HG02763 (cell line): ENCODE measurements around the gene TMEM87B.

Experiments
- ATAC-seq: cut with Tn5 transposase; IDR thresholded peaks from one replicate; pipeline ENCODE4 v1.9.1; 2021; ENCODE audit warnings: mild to moderate bottlenecking, moderate library complexity; ENCODE audit not compliant: unreplicated experiment

The TMEM87B gene

GRCh38 chr2:112149194-112149593 lies 94.1 kb downstream of the TMEM87B start:
- no peak for ATAC-seq

DNA sequence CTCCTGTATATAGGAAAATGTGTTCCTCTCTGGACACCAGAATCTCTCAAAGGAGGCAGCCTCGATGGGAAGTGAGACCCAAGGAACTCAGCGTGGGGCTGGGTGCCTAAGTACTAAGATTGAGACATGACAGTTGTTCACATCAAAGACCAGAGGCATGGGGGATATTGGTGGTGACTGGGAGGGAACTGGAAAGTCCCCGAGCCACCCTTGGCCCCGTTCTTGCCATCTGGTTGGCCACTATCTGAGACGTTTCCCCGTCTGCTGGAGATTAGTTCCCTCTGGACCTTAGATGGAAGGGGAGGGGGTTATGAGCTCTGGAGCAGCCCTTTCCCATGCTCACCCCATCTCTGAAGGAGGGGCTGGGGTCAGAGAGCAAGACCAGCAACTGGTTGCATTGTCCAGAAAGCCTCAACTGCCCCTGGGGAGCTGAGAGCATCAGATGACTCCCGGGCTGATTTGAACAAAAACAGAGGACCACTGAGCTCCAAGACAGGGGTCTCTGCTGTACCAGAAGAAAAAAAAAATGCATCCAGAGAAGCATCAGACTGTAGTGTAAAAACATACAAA lies 94.9 kb downstream of the TMEM87B start:
- no peak for ATAC-seq

DNA sequence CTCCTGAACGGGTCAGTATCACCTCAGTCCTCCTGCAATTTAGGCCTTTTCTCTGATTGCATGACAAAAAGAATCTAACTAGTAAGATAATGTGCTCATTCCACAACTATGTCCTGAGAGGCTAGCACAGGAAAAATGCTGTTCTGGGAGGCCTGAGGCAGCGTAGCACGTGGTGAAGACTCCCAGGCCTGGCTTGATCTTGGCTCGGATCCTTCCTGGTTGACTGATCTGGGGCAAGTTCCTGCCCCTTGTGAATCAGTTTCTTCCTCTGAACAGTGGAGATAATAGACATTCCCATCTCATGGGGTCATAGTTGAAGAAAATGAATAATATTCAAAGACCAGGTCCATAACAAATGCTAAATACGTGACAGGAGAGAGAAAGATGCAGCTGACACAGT lies 95.4 kb downstream of the TMEM87B start:
- no peak for ATAC-seq

GRCh38 chr2:112150851-112151250 lies 95.8 kb downstream of the TMEM87B start:
- no peak for ATAC-seq

DNA sequence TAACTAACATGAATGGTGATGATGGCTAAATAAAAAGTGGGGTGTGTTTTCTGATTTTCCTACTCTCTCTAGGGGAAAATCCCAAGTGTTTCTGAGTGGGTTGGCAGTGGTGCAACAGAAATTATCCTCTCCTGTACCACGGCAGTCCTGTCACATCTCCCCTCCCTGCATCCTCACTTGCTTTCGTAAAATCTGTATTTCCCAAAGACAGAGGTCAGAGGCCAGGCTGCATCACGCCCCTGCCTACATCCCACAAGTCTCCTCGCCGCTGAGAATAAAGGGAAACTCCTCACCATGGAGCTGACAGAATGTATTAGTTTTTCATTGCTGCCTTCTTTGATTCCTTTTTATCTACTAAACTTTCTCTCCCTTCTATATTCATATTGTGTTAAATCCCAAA lies 96.2 kb downstream of the TMEM87B start:
- ATAC-seq = no peak

GRCh38 chr2:112151701-112152440 lies 96.8 kb downstream of the TMEM87B start:
- no peak for ATAC-seq

DNA sequence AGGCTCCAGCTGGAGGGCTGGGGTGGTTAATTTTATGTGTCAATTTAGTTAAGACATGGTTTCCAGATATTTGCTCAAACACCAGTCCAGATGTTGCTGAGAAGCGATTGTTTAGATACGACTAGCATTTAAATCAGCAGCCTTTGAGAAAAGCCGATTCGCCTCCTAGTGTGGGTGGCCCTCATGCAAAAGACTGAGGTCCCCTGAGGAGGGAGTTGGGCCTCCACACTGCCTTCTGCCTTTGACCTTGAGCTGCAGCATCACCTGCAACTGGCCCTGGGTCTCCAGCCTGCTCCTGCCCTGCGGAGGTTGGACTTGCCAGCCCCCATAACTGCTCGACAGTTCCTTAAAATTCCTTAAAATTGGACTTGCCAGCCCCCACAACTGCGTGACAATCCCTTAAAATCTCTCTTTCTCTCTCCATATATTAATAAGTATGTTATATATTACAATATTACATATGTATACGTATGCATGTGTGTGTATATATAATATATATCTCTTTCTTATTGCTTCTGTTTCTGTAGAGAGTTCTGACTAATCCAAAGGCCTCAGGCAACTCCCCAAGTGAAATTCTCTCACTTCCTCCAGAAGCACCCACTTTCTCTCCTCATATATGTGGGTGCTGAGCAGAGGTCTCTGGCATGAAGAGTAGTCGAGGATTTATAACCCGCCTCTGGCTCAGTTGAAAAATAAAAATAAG lies 97.6 kb downstream of the TMEM87B start:
- no peak for ATAC-seq

- no peak for ATAC-seq
Measured at GRCh38 chr2:112153179-112153490, 98.1 kb downstream of the TMEM87B start.

DNA sequence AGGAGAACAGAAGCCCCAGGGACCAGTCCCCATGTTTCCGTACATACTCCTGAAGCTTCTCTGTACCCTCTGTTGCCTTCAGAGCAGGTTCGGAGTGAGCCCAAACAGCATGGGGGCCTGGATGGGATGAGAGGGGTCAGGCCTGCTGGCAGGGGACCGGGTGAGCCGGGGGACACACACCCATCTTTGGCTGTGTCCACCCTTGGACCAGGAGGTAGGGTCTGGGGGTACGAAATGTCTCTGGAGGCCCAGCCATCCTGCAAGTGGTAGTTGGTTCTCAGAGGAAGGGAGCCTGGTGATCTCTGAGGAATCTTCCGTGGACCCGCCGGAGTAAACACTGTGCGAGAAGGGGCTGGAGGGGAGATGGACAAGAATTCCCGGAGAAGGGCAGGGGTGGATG lies 98.4 kb downstream of the TMEM87B start:
- no peak for ATAC-seq

- no peak for ATAC-seq
Measured at GRCh38 chr2:112154246-112155117, 99.4 kb downstream of the TMEM87B start.

GRCh38 chr2:112155331-112156151 lies 100.5 kb downstream of the TMEM87B start:
- ATAC-seq = no peak

DNA sequence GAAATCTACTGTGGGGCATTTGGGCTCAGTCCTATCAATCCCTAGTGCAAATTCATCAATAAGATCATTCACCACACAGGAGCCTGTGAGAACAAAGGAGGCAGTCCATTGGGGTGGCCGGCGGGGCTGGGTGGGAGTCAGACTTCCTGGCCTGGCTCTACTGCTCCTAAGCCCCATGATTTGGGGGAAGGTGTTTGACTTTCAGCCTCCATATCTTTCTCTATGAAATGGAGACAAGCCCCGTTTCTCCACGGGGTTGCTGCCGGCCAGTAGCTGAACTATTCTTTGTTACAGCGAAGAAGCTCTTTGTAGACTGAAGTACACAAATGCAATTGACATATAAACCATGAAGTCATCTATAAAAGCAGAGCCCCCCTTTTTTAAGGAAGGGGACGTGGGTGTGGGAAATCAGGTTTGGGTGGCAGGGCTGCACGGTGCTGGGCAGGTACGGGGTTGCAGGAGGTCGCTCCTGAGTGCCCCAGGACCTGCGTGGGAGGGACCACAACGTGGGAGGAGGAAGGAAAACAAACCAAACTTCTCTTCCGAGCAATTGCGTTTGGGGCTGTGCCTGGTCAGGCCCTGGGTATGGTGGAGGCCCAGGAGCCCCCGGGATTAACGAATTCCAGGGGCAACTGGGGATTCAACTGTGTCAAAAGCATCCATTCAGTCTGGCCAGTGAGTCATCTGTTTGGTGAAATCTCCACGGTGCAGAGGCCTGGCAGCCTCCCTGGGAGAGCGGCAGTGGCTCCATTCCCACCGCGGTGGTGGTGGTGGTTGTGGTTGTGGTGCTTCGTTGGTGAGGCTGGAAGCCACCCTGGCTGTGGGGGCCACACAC lies 101.3 kb downstream of the TMEM87B start:
- no peak for ATAC-seq

DNA sequence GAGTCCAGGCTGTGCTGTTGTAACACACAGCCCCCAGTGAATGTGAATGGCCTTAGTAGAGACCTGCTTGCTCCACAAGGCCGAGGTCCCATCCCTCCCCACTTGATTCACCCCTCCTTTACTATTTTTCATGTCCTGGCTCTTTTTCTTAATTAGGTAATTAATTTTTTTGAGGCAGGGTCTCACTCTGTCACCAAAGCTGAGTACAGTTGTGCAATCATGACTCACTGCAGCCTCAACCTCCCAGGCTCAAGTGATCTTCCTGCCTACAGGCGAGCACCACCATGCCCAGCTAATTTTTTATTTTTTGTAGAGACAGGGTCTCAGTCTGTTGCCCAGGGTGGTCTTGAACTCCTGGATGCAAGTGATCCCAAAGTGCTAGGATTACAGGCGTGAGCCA lies 102.4 kb downstream of the TMEM87B start:
- ATAC-seq = no peak

- no peak for ATAC-seq
Measured at GRCh38 chr2:112159454-112159921, 104.4 kb downstream of the TMEM87B start.

DNA sequence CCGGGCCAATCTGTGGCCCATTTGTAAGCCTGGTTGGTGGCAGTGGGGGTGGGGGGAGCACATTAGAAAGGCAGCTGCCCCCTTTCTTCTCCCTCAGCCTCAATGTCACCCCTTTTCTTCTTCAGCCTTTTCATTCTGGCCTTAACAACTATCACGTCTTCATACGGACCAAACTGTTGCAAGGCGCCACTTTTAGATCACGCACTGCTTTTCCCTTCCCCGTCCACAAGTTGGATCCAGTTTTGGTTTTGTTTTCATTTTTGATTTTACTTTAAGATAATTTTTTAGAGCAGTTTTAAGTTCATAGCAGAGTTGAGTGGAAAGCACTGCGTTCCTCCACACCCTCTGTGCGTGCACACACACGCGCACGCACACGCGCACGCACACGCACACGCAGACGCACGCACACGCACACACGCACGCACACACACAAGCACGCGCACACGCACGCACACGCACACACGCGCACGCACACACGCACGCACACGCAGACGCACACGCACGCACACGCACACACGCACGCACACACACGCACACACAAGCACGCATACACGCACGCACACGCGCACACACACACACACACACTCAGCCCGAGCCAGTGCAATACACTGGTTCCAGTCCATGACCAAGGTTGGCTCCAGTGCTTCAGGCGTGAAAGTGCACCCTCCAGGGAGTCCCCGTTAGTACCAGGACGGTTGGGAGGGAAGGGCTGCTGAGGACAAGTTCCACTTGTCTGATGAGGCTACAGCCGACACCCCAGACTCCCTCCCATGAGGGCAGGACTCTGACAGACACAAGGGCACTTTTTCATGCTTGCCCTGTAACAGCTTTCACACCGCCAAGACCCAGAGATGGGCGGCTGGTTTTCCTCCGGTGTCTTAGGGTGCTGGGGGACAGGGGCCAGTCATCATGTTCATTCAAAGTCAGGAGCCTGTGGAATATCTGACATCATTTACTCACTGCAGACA lies 105.5 kb downstream of the TMEM87B start:
- ATAC-seq = no peak

DNA sequence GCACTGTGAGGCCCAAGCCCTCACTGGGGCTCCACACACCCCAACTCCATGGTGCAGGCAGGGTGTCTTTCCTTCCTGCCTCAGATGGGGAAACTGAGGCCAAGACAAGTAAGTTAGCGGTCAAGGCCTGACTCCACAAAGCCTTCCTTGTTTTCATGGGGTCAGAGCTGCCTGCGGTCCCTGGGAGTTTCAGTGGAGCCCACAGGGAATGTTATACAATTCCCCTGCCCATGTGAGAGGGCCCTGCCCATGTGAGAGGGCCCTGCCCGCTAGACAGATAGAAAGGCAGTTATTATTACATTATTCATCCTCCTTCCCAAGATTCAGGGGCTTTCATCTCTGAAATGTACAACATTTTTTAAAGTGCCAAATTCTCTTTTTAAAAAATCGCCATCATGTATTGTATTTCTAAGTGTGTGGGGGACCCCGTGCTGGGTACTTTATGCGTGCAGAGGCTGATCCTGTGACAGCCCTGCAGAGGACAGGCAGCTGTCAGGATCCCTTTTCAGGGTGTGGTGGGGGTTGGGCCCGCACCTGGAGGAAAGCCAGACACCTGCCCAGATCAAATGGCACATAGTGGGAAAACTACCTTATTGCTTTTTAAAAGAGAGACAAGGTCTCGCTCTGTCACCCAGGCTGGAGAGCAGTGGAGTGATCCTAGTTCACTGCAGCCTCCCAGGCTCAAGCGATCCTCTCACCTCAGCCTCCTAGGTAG lies 106.5 kb downstream of the TMEM87B start:
- no peak for ATAC-seq

DNA sequence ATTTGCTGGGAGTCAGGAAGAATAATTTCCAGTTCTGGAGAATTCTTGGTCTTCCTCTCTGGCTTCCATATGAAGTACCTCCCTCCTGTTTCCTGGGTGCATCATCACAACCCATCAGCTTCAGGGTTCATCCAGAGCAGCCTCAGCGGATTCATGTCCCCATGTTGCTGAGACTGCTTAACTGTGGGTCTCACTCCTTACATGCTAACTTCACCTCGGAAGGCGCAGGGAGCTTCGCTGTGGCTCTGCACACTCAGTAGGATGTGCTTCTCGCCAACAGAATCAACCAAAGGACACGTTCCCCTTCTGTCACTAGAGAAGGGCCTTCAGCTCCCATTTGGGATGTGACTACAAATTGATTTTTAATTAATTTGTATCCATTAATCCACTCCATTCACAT lies 107.3 kb downstream of the TMEM87B start:
- ATAC-seq = no peak

GRCh38 chr2:112162956-112163355 lies 107.9 kb downstream of the TMEM87B start:
- no peak for ATAC-seq
